ENCODE measurements around the gene ZNF316. TPM values are rescaled to one million over a fixed set of nuclear protein-coding genes. Genes with fewer than 3 reads are reported as not detected.

The ZNF316 gene
- total RNA-seq = 9.3 and 12.4 TPM in 2 replicates

GRCh38 chr7:6636741-6637543 lies at the start of gene ZNF316:
Gene ZNF316 (plus strand): TSS chr7:6637318. CDS start chr7:6642410, 5,092 bp downstream.

GRCh38 chr7:6589829-6590644 lies 47.1 kb upstream of the ZNF316 start, which contains the start of gene INTS15:
Gene INTS15 (plus strand): TSS chr7:6590021. CDS start chr7:6590284, 263 bp downstream.

GRCh38 chr7:6614953-6615722 lies 22.0 kb upstream of the ZNF316 start, which contains the start of gene ZNF853:
Gene ZNF853 (plus strand): TSS chr7:6615610. CDS start chr7:6616175, 565 bp downstream.

Other genes starting within 250 kb of the ZNF316 start
- gene DAGLB, start 189.4 kb upstream of the ZNF316 start, total RNA-seq = 12.7 and 17.2 TPM in 2 replicates
- gene KDELR2, start 153.2 kb upstream of the ZNF316 start, total RNA-seq = 204 and 206 TPM in 2 replicates
- gene GRID2IP, start 85.9 kb upstream of the ZNF316 start, total RNA-seq = not detected in 2 replicates
- 57.6 and 59.2 TPM in 2 replicates for gene ZDHHC4, start 59.9 kb upstream of the ZNF316 start, total RNA-seq
- 6.1 and 6.3 TPM in 2 replicates for gene INTS15, start 47.3 kb upstream of the ZNF316 start, total RNA-seq
- 0.06 and 0.13 TPM in 2 replicates for gene ZNF853, start 21.7 kb upstream of the ZNF316 start, total RNA-seq
- gene ZNF12, start 69.6 kb downstream of the ZNF316 start, total RNA-seq = 14.4 and 14.5 TPM in 2 replicates
- gene RSPH10B2, start 116.8 kb downstream of the ZNF316 start, total RNA-seq = 0.19 TPM in 1 of 2 replicates, not detected in the other
- gene CCZ1B, start 189.0 kb downstream of the ZNF316 start, total RNA-seq = 42.0 and 52.0 TPM in 2 replicates

Measured in aortic smooth muscle cell (primary cell).